ENCODE measurements around the gene ARHGAP6. TPM values are rescaled to one million over a fixed set of nuclear protein-coding genes. Genes with fewer than 3 reads are reported as not detected.

ARHGAP6 gene
- total RNA-seq, 1 donor from 2014 or later: 33.6 TPM

DNA sequence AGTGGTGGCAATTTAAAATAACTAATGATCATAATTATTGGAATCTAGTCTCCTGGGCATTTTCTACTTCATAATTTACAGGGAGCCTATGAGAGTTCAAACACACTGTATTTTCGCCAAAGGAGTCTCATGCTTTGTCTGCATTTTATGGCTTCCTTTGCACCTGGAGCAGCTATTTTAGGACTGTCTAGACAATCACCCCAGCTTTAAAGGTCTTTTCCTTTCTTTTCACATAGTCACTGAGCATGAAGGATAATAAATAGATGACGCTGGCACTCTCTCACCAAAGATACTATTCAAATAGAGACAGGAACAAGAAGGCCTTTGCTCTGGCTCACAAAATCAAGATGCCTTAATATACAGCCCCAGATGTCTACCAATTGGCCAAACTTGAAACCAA is 329.5 kb downstream of the ARHGAP6 start:
- TF ChIP-seq, protein P1, sequence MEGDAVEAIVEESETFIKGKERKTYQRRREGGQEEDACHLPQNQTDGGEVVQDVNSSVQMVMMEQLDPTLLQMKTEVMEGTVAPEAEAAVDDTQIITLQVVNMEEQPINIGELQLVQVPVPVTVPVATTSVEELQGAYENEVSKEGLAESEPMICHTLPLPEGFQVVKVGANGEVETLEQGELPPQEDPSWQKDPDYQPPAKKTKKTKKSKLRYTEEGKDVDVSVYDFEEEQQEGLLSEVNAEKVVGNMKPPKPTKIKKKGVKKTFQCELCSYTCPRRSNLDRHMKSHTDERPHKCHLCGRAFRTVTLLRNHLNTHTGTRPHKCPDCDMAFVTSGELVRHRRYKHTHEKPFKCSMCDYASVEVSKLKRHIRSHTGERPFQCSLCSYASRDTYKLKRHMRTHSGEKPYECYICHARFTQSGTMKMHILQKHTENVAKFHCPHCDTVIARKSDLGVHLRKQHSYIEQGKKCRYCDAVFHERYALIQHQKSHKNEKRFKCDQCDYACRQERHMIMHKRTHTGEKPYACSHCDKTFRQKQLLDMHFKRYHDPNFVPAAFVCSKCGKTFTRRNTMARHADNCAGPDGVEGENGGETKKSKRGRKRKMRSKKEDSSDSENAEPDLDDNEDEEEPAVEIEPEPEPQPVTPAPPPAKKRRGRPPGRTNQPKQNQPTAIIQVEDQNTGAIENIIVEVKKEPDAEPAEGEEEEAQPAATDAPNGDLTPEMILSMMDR (IDR thresholded peaks at IDR 0.05): no peak
- DNase-seq (ENCODE audit: low spot score in 2 of 2): no peak
- Histone ChIP-seq H3K27ac (no peak overlapping the region), H3K9me3 (no peaks in the 10 kb centered on the region), H3K4me1 (no peaks in the 10 kb centered on the region), H3K27me3 (no peaks in the 10 kb centered on the region), H3K4me3 (no peak overlapping the region), H3K36me3 (no peaks in the 10 kb centered on the region)
- intact Hi-C loops (cut with DNase I): no loop called here

GRCh38 chrX:11334165-11334564 is 331.6 kb downstream of the ARHGAP6 start:
- intact Hi-C loops (cut with DNase I): no loop called here
- Histone ChIP-seq H3K27ac (no peak overlapping the region), H3K4me1 (no peaks in the 10 kb centered on the region), H3K9me3 (no peaks in the 10 kb centered on the region), H3K36me3 (no peaks in the 10 kb centered on the region), H3K4me3 (no peak overlapping the region), H3K27me3 (no peaks in the 10 kb centered on the region)
- TF ChIP-seq, protein P1 (IDR thresholded peaks at IDR 0.05): no peak
- no peak for DNase-seq (ENCODE audit: low spot score in 2 of 2)

DNA sequence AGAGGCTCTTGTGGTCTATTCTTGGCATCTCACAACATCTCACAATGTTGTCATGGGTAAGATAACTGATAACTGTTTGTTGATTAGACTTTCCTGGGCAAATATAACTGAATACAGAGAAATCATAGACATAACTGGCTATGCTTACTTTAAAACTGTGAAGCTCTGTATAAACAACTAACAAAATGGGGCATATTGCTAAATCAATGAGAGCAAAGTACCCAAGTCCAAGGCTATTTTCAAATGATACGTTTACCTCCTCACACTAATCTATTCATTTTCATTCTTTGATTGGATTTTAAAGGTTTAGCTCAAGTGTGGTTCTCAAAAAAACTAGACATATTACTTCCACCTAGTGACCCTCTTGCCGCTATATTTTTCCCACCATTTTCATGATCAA is 333.9 kb downstream of the ARHGAP6 start:
- intact Hi-C loops (cut with DNase I): no loop called here
- H3K27ac ChIP-seq: no peak overlapping the region
- TF ChIP-seq, protein P1 (IDR thresholded peaks at IDR 0.05): no peak

DNA sequence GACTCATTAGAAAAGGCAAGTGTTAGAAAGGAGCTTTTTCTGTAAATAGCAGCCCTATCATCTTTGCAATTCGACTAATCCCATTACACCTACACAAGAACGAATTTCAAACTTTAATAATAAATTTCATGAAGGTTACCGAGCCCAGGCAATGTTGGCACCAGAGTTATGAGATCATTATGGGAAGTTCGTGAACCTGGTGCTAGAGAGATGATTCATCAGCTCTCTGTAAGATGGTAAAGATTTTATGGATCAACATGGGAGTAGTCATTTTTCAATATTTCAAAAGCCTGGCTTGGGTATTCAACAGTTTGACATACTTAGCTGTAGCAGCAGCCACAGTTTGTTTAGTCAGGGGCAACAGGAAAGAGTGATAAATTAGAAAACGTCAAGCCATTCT is 336.7 kb downstream of the ARHGAP6 start:
- H3K27me3 ChIP-seq: no peaks in the 10 kb centered on the region
- no peak for DNase-seq (ENCODE audit: low spot score in 2 of 2)
- peaks cover 0 to under 1% of the 10 kb centered on the region in 2 donors for H3K9me3 ChIP-seq
- TF ChIP-seq, protein P1 (IDR thresholded peaks at IDR 0.05): no peak
- H3K4me1 ChIP-seq: no peaks in the 10 kb centered on the region
- no peaks in the 10 kb centered on the region for H3K36me3 ChIP-seq
- intact Hi-C loops (cut with DNase I): no loop called here
- no peak overlapping the region for H3K27ac ChIP-seq
- H3K4me3 ChIP-seq: no peak overlapping the region

More for the DNA sequence above, 333.9 kb downstream of the ARHGAP6 start:
- H3K36me3 ChIP-seq: no peaks in the 10 kb centered on the region
- no peaks in the 10 kb centered on the region for H3K4me1 ChIP-seq
- no peak overlapping the region for H3K4me3 ChIP-seq
- DNase-seq (ENCODE audit: low spot score in 2 of 2): no peak
- no peaks in the 10 kb centered on the region for H3K9me3 ChIP-seq
- no peaks in the 10 kb centered on the region for H3K27me3 ChIP-seq

DNA sequence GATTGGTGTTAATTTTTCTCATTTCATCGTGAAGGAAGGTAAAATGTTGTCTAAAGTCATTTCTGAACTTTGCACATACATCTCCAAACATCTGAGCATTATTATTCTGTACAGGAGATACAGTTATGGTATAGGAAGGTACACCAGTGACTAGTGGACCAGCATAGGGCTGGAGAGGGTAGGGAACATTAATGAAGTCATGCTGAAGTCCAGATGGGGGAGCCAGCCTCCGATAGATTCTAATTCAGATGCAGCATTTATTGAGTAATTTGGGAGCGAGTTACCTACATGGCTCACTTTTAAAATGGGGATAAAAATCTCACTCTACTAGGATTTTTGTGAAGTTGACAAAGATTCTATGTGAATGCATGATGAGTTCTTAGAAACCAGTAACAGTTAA is 337.6 kb downstream of the ARHGAP6 start:
- H3K27ac ChIP-seq: no peak overlapping the region
- H3K36me3 ChIP-seq: no peaks in the 10 kb centered on the region
- H3K4me3 ChIP-seq: no peak overlapping the region
- intact Hi-C loops (cut with DNase I): no loop called here
- H3K27me3 ChIP-seq: no peaks in the 10 kb centered on the region
- H3K9me3 ChIP-seq: peaks cover 0 to 4% of the 10 kb centered on the region in 2 donors
- TF ChIP-seq, protein P1 (IDR thresholded peaks at IDR 0.05): no peak
- H3K4me1 ChIP-seq: no peaks in the 10 kb centered on the region
- DNase-seq (ENCODE audit: low spot score in 2 of 2): no peak

DNA sequence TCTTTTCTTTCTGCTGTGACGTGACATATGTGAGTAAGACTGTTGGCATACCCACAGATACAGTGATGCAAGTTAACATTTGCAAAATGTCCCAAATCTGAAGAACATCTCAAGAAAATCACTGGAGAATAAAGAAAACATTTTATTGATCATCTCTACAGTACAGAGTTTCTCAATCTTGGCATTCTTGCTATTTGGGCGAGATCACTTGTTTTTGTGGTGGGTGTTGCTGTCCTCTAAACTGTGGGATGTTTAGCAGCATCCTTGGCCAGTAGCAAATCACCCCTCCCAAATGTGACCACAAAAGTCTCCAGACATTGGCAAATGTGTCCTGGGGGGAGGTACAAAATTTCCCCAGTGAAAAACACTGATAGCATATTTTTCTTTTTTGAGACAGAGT is 343.7 kb downstream of the ARHGAP6 start:
- DNase-seq (ENCODE audit: low spot score in 2 of 2): no peak
- Histone ChIP-seq H3K36me3 (no peaks in the 10 kb centered on the region), H3K4me1 (no peaks in the 10 kb centered on the region), H3K4me3 (no peak overlapping the region), H3K27me3 (no peaks in the 10 kb centered on the region), H3K9me3 (peaks cover 0 to 4% of the 10 kb centered on the region in 2 donors), H3K27ac (no peak overlapping the region)
- intact Hi-C loops (cut with DNase I): no loop called here
- TF ChIP-seq, protein P1 (IDR thresholded peaks at IDR 0.05): no peak

Measured in ascending aorta (tissue), 2 donors.